Measurements from ENCODE around the gene FANCE. TPM values are rescaled to one million over a fixed set of nuclear protein-coding genes. Genes with fewer than 3 reads are reported as not detected.

The FANCE gene
- total RNA-seq, 1 experiment from 2014 or later, result 4.3 TPM

DNA sequence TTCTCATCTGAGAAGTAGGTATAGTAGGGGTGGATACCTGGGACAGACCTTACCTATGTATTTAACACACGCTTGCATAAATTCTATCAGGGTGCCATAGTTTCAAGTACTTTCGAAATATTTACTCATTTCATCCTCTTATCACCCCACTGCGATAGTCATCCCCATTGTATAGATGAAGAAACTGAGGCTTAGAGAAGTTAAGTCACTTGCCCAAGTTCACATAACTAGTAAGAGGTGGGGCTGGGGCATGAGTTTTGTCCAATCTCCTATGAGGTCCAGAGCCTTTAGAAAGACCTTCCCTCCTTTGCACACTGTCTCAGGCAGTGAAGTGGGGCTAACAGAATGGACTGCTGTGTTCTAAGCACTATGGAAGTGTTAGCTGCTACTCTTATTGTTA is 54.4 kb downstream of the FANCE start:
- no peaks in the 10 kb centered on the region for H3K4me1 ChIP-seq (ENCODE audit: control insufficient read depth, insufficient read depth, low read length)
- intact Hi-C loops (cut with micrococcal nuclease; ENCODE audit: unreplicated experiment) (no loop called here), in situ Hi-C loops (cut with HindIII; ENCODE audit: low pct_unique_long_range_greater_than_20kb, low sequenced_read_pairs) (no loop called here)
- H3K36me3 ChIP-seq (ENCODE audit: control insufficient read depth, insufficient read depth, low read length), result no peaks in the 10 kb centered on the region
- DNase-seq (ENCODE audit: low read depth, low spot score) (no peak), ATAC-seq (no peak)
- ChIA-PET POLR2A (no interaction called here), CTCF (no interaction called here)
- H3K9me3 ChIP-seq (ENCODE audit: control insufficient read depth, insufficient read depth, low read depth, low read length), result no peaks in the 10 kb centered on the region
- BruUV-seq (replicated peaks), result no TSS peak
- no peaks in the 10 kb centered on the region for H3K27me3 ChIP-seq (ENCODE audit: control insufficient read depth, insufficient read depth, low read length)
- H3K27ac ChIP-seq (ENCODE audit: low read length), result no peak overlapping the region
- TF ChIP-seq SIN3A (IDR thresholded peaks at IDR 0.05; ENCODE audit: borderline replicate concordance, insufficient read depth, low read depth, low read length), result no peak
- TF ChIP-seq, protein P1, sequence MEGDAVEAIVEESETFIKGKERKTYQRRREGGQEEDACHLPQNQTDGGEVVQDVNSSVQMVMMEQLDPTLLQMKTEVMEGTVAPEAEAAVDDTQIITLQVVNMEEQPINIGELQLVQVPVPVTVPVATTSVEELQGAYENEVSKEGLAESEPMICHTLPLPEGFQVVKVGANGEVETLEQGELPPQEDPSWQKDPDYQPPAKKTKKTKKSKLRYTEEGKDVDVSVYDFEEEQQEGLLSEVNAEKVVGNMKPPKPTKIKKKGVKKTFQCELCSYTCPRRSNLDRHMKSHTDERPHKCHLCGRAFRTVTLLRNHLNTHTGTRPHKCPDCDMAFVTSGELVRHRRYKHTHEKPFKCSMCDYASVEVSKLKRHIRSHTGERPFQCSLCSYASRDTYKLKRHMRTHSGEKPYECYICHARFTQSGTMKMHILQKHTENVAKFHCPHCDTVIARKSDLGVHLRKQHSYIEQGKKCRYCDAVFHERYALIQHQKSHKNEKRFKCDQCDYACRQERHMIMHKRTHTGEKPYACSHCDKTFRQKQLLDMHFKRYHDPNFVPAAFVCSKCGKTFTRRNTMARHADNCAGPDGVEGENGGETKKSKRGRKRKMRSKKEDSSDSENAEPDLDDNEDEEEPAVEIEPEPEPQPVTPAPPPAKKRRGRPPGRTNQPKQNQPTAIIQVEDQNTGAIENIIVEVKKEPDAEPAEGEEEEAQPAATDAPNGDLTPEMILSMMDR (IDR thresholded peaks at IDR 0.05), result no peak
- TF ChIP-seq TCF7L2 (IDR thresholded peaks at IDR 0.05; ENCODE audit: low read depth, low read length), result no peak
- no peak for TF ChIP-seq POLR2AphosphoS5 (IDR thresholded peaks at IDR 0.05; ENCODE audit: low read depth, low read length)
- TF ChIP-seq, protein P2, sequence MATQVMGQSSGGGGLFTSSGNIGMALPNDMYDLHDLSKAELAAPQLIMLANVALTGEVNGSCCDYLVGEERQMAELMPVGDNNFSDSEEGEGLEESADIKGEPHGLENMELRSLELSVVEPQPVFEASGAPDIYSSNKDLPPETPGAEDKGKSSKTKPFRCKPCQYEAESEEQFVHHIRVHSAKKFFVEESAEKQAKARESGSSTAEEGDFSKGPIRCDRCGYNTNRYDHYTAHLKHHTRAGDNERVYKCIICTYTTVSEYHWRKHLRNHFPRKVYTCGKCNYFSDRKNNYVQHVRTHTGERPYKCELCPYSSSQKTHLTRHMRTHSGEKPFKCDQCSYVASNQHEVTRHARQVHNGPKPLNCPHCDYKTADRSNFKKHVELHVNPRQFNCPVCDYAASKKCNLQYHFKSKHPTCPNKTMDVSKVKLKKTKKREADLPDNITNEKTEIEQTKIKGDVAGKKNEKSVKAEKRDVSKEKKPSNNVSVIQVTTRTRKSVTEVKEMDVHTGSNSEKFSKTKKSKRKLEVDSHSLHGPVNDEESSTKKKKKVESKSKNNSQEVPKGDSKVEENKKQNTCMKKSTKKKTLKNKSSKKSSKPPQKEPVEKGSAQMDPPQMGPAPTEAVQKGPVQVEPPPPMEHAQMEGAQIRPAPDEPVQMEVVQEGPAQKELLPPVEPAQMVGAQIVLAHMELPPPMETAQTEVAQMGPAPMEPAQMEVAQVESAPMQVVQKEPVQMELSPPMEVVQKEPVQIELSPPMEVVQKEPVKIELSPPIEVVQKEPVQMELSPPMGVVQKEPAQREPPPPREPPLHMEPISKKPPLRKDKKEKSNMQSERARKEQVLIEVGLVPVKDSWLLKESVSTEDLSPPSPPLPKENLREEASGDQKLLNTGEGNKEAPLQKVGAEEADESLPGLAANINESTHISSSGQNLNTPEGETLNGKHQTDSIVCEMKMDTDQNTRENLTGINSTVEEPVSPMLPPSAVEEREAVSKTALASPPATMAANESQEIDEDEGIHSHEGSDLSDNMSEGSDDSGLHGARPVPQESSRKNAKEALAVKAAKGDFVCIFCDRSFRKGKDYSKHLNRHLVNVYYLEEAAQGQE (IDR thresholded peaks at IDR 0.05; ENCODE audit: insufficient read depth in 1 of 2, low read depth in 2 of 2, low read length in 1 of 2), result no peak
- no peak overlapping the region for H3K4me3 ChIP-seq (ENCODE audit: low read depth in 2 of 2, low read length in 2 of 2)

DNA sequence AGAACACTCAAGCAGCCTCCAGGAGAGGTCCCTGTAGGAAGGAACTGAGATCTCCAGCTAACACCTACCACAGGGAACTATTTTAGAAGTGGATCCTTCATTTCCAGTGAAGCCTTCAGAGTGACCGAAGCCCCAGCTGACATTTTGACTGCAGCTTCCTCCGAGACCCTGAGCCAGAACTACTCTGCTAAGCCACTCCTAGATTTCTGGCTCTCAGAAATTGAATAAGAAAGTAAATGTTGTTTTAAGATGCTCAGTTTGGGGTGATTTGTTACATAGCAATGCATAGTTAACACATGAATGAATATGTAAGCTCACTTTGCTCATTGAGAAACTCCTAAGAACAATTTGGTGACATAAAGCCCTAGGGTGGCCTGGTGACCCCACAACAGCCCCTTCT is 55.1 kb downstream of the FANCE start:
- Histone ChIP-seq H3K4me1 (ENCODE audit: control insufficient read depth, insufficient read depth, low read length) (no peaks in the 10 kb centered on the region), H3K9me3 (ENCODE audit: control insufficient read depth, insufficient read depth, low read depth, low read length) (no peaks in the 10 kb centered on the region), H3K4me3 (ENCODE audit: low read depth in 2 of 2, low read length in 2 of 2) (no peak overlapping the region), H3K36me3 (ENCODE audit: control insufficient read depth, insufficient read depth, low read length) (no peaks in the 10 kb centered on the region), H3K27me3 (ENCODE audit: control insufficient read depth, insufficient read depth, low read length) (no peaks in the 10 kb centered on the region), H3K27ac (ENCODE audit: low read length) (no peak overlapping the region)
- intact Hi-C loops (cut with micrococcal nuclease; ENCODE audit: unreplicated experiment) (no loop called here), in situ Hi-C loops (cut with HindIII; ENCODE audit: low pct_unique_long_range_greater_than_20kb, low sequenced_read_pairs) (no loop called here)
- DNase-seq (ENCODE audit: low read depth, low spot score) (no peak), ATAC-seq (no peak)
- TF ChIP-seq POLR2AphosphoS5 (IDR thresholded peaks at IDR 0.05; ENCODE audit: low read depth, low read length), result no peak
- no peak for TF ChIP-seq SIN3A (IDR thresholded peaks at IDR 0.05; ENCODE audit: borderline replicate concordance, insufficient read depth, low read depth, low read length)
- TF ChIP-seq, protein P1 (IDR thresholded peaks at IDR 0.05), result no peak
- no peak for TF ChIP-seq TCF7L2 (IDR thresholded peaks at IDR 0.05; ENCODE audit: low read depth, low read length)
- TF ChIP-seq, protein P2 (IDR thresholded peaks at IDR 0.05; ENCODE audit: insufficient read depth in 1 of 2, low read depth in 2 of 2, low read length in 1 of 2), result no peak
- POLR2A ChIA-PET, result no interaction called here
- CTCF ChIA-PET, result interaction anchor here (2.0 kb wide), 1 partner anchor 15 kb away, joined by 9 read pairs; no protein-coding TSS in a partner anchor
- no TSS peak for BruUV-seq (replicated peaks)
